ENCODE measurements around the gene NKD1. TPM values are rescaled to one million over a fixed set of nuclear protein-coding genes. Genes with fewer than 3 reads are reported as not detected.

Gene NKD1
- total and polyA plus RNA-seq, 2 of the 8 experiments (the other 6 are each of a cell fraction or from before 2014, with no cell fraction given) = 0.70 to 4.5 TPM

GRCh38 chr16:50607447-50607846, 59.3 kb downstream of the NKD1 start (continued):
- TF ChIP-seq CHD1 (IDR thresholded peaks at IDR 0.05; ENCODE audit: low read depth, low read length) (no peak), POLR2AphosphoS5 (IDR thresholded peaks at IDR 0.05; ENCODE audit: low read depth, low read length) (no peak), KDM1A (IDR thresholded peaks at IDR 0.05; ENCODE audit: borderline replicate concordance, low read length) (no peak), JUN (IDR thresholded peaks at IDR 0.05; ENCODE audit: low read depth, low read length) (no peak), SIN3A (conservative IDR thresholded peaks at IDR 0.05 in 1 of 2, IDR thresholded peaks at IDR 0.05 in 1 of 2; ENCODE audit: low read depth in 1 of 2, low read length in 2 of 2) (no peak), FOSL1 (IDR thresholded peaks at IDR 0.05; ENCODE audit: insufficient read depth, low read depth, low read length) (no peak)

All from H1 (cell line).